Type B pancreatic cell (in vitro differentiated cells): ENCODE data around the gene TICAM2. TPM values are rescaled to one million over a fixed set of nuclear protein-coding genes. Genes with fewer than 3 reads are reported as not detected.
A peak's percentile ranks its signal among the peaks of the same experiment; 100 is the strongest.

Source experiments
- DNase-seq: peaks from one replicate; pipeline ENCODE4 v3.0.0; 2021; ENCODE audit warnings: mixed read lengths; ENCODE audit not compliant: unreplicated experiment; ENCODE audit errors: extremely low spot score
- H3K27ac Mint-ChIP-seq: 2 replicates; pipeline ENCODE4 v1.8.0; 2021; ENCODE audit warnings: mild to moderate bottlenecking, mixed read lengths
- H3K27me3 Mint-ChIP-seq: 2 replicates; pipeline ENCODE4 v1.8.0; 2021; ENCODE audit warnings: mixed read lengths
- H3K36me3 Mint-ChIP-seq: 2 replicates; pipeline ENCODE4 v1.8.0; 2021; ENCODE audit warnings: mixed read lengths
- H3K4me1 Mint-ChIP-seq: one replicate; pipeline ENCODE4 v1.8.0; 2021; ENCODE audit warnings: mixed read lengths; ENCODE audit not compliant: unreplicated experiment
- H3K4me3 Mint-ChIP-seq: 2 replicates; pipeline ENCODE4 v1.8.0; 2021; ENCODE audit warnings: mild to moderate bottlenecking, mixed read lengths
- H3K9me3 Mint-ChIP-seq: 2 replicates; pipeline ENCODE4 v1.8.0; 2021; ENCODE audit warnings: mixed read lengths
- total RNA-seq: library from RNA; stranded (reverse); gene quantifications from 2 replicates; pipeline ENCODE4 v1.2.1, GENCODE V29; 2021; ENCODE audit warnings: low replicate concordance
- TF ChIP-seq, protein P1 (sequence below): fragments of 200-600 bp; sonication (generic); conservative IDR thresholded peaks from 2 replicates; pipeline ENCODE4 v1.5.0; 2021; ENCODE audit warnings: antibody characterized with exemption, mild to moderate bottlenecking

TICAM2 gene
- total RNA-seq, 1 donor from 2014 or later, result 1.1 TPM

DNA sequence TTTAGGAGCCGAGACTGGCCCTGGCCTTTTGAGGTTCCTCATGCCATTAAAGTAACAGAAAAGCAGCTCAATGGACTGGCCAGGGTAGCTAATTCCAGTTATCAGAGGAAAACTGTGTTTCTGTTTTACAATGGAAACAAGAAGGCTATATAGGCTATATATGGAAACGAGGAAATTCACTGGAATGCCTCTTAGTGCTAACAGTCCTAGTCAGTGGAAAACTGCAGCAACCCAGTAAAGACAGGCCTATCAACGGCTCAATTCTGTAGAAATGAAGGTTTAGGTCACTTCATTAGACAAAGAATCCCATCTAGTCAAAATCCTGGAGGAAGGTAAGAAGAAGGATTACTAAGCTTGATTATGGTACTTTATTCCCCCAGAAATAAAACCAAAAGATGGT is 3.2 kb upstream of the TICAM2 start:
- Mint-ChIP-seq H3K27ac (no peak overlapping the region), H3K36me3 (peaks cover 20% of the 10 kb centered on the region), H3K4me3 (no peak overlapping the region), H3K4me1 (no peaks in the 10 kb centered on the region), H3K27me3 (no peaks in the 10 kb centered on the region), H3K9me3 (no peaks in the 10 kb centered on the region)
- TF ChIP-seq, protein P1, sequence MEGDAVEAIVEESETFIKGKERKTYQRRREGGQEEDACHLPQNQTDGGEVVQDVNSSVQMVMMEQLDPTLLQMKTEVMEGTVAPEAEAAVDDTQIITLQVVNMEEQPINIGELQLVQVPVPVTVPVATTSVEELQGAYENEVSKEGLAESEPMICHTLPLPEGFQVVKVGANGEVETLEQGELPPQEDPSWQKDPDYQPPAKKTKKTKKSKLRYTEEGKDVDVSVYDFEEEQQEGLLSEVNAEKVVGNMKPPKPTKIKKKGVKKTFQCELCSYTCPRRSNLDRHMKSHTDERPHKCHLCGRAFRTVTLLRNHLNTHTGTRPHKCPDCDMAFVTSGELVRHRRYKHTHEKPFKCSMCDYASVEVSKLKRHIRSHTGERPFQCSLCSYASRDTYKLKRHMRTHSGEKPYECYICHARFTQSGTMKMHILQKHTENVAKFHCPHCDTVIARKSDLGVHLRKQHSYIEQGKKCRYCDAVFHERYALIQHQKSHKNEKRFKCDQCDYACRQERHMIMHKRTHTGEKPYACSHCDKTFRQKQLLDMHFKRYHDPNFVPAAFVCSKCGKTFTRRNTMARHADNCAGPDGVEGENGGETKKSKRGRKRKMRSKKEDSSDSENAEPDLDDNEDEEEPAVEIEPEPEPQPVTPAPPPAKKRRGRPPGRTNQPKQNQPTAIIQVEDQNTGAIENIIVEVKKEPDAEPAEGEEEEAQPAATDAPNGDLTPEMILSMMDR, result no peak
- DNase-seq, result no peak

DNA sequence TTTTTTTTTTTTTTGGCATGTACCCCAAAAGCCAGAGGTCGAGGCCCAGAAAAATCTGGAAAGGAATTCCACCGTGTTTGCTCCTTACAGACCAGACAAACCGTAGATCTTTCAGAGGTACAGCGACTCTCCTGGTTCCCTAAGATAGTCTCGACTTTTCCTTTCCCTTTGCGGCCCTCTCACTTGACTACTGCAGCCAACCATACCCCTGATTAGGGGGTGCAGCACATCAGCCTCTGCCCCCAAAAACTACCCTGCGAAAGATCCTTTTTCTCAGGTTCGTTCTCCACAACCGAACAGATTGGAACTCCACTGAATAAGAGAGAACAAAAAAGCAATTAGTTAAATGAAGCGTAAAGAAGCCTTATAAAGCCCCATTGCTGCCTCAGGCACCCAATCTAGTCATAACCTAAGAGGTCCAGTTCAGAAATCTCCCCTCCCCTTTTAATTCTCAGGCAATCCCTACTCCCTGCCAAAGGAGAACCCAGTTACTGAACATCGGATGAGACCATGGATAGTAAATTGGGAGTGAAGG is 379 bp upstream of the TICAM2 start:
- peaks cover 7% of the 10 kb centered on the region for H3K4me1 Mint-ChIP-seq
- peaks cover 20% of the 10 kb centered on the region for H3K36me3 Mint-ChIP-seq
- TF ChIP-seq, protein P1, result no peak
- H3K4me3 Mint-ChIP-seq, result peak overlapping the region; percentile 77
- DNase-seq, result no peak
- H3K9me3 Mint-ChIP-seq, result no peaks in the 10 kb centered on the region
- no peak overlapping the region for H3K27ac Mint-ChIP-seq
- H3K27me3 Mint-ChIP-seq, result no peaks in the 10 kb centered on the region

DNA sequence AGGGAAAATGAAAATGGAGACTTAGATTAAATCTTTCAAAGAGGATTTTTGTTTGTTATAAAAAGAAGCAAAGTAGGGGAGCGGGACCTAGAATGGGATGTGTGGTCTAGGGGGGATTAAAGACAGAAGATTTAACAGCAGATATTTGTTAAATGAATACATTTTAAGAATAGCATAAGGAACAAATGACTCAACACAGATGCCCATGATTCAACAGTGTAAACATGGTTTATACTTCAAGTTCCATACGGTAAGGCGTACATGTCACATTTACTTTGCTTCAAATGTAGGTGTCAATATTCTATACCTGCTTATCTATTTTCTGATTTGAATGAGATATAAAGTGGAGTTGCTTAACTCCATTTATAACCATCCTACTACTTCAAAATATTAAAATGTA is 1.5 kb downstream of the TICAM2 start:
- TF ChIP-seq, protein P1, result no peak
- Mint-ChIP-seq H3K9me3 (no peaks in the 10 kb centered on the region), H3K4me1 (peaks cover 7% of the 10 kb centered on the region), H3K27me3 (no peaks in the 10 kb centered on the region), H3K36me3 (peaks cover 18% of the 10 kb centered on the region), H3K27ac (no peak overlapping the region), H3K4me3 (no peak overlapping the region)
- DNase-seq, result no peak

DNA sequence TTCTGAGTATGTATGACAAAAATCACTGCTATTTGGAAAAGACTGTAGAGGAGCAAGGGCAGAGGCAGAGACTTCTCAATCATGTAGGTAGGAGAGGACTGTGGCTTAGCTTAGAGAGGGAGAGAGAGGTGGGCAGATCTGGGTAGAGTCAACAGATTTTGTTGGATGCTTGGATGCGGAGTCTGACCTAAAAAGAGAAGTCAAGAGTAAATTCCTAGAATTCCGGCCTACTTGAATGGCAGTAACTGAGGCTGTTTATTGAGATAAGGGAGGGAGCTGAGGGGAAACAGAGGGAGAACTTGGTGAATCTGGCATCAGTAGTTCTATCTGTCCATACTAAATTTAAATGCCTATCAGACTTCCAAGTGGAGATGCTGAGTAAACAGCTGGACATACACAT is 2.4 kb downstream of the TICAM2 start:
- no peaks in the 10 kb centered on the region for H3K9me3 Mint-ChIP-seq
- TF ChIP-seq, protein P1, result no peak
- H3K27me3 Mint-ChIP-seq, result no peaks in the 10 kb centered on the region
- no peak overlapping the region for H3K27ac Mint-ChIP-seq
- H3K4me3 Mint-ChIP-seq, result peak overlapping the region; percentile 20
- peaks cover 15% of the 10 kb centered on the region for H3K36me3 Mint-ChIP-seq
- no peak for DNase-seq
- peaks cover 7% of the 10 kb centered on the region for H3K4me1 Mint-ChIP-seq

DNA sequence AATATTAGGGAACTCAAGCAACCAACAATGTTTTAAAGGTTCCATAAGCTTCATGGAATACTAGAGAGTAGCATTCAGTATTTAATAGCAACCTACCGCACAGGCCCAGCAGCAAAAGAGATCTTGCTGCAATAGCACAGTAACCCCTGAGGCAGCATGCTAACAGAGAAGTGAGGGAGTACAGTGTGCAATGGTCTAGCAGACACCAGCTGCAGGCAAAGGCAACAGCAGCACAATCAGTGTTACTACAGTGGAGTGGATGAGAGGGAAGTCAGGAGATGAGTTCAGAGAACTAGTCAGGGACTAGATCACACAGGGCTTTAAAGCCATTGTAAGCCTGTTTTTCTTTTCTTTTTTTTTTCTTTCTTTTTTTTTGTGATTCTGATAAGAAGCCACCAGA is 2.8 kb downstream of the TICAM2 start:
- no peak for DNase-seq
- no peaks in the 10 kb centered on the region for H3K9me3 Mint-ChIP-seq
- no peak overlapping the region for H3K27ac Mint-ChIP-seq
- TF ChIP-seq, protein P1, result no peak
- peaks cover 7% of the 10 kb centered on the region for H3K4me1 Mint-ChIP-seq
- H3K4me3 Mint-ChIP-seq, result peak overlapping the region; percentile 63
- peaks cover 14% of the 10 kb centered on the region for H3K36me3 Mint-ChIP-seq
- H3K27me3 Mint-ChIP-seq, result no peaks in the 10 kb centered on the region
